CD1c-positive myeloid dendritic cell (primary cell): ENCODE data around the gene BRD3.
"Not testable (repeated sequence)": the region's sequence is repeated elsewhere in the genome, so short reads cannot be mapped to it uniquely, and the experiment has no call there.

Experiments used
- DNase-seq: peaks from one replicate; pipeline ENCODE4 v3.0.0-alpha.2; 2016; ENCODE audit errors: extremely low spot score

Gene BRD3

DNA sequence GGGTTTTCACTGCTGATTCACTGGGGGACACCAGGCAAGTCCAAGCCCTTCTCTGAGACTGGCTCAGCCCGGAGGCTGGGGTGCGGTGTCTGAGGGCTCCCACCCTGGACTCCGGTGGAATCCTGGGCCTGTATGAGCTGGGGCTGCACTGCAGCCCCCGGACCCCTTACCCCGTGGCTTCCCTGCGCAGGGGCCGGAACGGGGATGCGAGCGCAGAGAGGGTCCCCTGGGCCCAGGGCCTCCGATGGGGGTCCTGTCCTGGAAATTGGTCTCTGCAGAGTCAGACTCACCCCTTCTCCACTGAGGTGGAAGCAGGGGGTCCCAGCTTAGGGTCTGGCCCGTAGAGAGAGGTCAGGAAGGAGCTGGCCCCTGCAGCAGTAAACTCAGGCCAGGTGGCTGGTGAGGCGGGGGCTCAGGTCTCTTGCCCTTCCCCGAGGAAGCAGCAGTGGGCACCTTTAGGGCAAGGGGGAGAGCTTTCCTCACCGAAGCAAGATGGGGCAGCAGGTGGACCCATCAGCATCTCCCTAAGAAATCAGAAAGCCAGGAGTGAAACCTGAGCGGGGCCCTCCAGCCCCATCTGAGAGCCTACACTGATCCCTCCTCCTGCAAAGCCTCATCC is 74.1 kb downstream of the BRD3 start:
- no peak for DNase-seq

DNA sequence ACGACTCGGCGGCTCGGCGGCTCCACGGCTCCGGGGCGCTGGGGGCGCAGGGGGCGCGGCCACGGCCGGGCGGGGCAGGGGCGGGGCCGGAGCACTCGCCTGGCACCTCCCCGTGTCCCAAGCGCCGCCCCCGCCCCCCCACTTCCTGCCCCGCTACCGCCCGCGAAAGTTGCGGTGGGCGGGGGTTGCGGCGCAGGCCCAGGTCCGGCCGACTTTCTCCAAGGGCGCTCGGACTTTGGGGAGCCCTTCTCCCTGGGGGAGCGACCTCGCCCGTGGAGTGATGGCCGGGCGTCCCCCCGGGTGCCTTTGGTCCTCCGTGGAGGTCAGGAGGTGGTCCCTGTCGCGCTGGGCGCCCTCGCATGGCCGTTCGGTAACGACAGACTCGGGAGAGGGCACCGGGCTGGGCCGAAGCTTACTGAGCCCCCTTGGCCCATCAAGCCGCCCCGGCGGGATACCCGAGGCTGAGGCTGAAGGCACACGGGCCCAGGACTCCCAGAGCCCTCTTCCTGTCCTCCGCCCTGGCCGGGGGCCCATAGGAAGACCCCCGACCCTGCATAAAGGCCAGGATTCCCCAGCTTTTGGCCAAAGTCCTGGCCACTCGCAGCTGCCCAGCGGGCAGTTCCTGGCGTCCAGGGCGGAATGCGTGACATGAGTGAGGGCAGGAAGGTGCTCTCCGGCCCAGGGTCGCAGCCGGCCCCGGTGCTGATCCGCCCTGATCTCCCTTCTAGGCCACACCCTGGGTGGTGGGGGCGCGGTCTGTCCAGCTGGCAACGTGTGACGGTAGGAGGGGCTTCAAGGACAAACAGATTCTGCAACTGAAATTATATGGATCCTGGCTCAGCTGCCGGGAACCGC is 74.8 kb downstream of the BRD3 start:
- DNase-seq, result peak; percentile 83

DNA sequence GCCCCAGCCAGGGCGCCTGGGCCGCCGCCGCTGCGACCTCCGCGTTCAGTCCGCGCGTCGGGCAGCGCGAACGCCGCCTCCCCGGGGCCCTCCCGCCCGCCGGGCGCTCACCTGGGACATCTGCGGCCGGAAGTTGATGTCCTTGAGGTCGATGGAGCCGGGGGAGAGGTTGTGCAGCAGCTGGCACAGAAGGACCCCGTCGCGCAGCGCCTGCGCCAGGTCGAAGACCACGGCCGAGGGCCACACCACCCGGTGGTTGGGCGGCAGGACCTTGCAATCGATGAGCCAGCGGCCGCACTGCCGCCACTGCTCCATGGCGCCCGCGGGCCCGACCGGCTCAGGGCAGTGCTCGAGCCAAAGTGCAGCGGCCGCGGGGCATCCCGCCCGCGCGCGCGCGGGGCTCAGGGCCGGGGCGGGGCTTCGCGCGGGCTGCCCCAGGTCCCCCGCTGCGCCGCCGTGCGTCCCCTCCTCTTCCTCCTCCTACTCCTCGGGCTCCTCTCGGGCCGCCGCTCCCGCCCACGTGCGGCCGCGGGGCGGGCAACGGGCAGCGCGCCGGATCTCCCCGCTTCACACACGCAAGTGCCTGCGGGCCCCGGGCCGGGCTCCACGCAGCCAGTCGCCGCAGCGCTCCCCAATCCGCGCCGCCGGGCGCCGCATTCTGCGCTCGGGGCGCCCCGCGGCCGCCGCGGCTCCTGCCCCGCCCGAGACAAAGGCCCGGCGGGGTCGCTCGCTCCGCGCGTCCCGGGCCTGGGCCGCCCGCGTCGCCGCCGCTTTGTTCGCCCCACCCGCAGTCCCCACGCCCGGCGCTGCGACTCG is 75.7 kb downstream of the BRD3 start, which contains the start of gene VAV2:
Gene VAV2 (minus strand): TSS at position 361 of the 816 bp plus-strand sequence. CDS start 46 bp downstream, at position 315.
- DNase-seq, result peak; percentile 78

DNA sequence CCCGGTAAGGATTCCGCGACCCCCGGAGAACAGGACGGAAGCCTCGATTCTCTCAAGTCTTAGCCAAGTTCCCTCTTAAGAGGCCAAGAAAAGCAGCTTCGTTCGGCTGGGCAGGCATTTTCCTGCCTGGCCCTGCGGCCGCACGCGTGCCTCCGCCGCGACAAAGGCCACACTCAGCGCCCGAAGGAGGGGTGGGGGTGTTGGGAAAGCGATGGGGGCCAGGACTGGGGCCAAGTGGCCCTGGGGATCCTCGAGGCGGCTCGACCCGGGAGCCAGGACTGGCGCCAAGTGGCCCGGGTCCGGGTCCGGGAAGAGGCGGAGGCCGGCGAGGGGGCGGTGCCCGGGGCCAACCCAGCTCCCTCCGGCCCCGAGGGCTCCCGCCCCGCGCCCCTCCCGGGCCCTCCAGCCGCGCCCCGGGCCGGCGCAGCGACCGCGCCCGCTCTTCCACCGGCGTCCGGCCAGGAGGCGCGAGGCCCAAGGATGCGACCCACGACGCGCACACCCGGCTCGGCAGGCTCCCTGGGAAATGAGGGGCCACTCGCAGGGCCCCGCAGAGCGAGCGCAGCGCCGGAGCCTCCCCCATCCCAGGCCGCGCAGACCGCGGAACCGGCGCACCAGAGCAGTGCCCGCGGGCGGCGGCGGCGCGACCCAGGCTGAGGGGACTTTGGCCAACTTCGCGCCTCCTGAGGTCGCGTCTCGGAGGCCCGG is 76.5 kb downstream of the BRD3 start:
- DNase-seq, result peak; percentile 20

DNA sequence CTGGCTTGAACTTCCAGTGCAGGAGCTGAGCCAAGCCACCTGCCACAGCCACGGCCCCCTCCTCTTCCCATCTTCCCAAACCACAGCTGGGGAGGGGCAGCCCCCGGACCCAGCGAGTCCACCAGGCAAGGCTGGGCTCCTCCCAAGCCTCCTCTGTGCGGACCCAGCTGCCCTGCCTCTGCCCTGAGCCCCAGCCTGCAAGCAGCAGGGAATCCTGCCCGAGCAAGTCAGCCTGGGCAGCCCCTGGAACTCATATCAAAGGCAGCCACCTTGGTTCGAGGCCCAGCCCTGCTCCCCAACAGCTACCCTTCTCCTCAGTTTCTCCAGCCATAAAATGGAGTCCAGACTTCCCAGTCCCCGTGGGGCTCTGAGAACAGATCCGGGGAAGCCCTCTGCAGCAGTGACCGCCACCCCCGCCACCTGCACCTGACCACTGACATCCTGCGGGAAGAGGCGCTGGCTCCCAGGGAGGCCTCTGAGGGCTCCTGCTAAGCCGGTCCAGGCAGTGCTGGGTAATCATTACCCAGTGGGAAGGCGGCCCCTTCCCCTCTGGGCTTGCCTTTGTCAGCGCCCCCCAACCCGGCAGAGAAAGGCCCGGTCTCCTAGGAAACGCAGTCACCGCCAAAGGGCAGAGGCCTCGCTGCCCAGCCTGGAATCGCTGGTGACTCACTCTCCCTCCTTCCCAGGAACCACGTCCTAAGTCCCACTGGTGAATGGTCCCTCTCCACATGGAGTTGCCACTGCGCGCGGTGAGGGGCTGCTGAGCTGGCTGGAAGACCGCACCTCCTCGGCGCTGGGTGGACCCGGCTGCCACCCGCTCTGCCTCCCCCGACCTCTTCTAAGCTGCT is 77.2 kb downstream of the BRD3 start:
- peak; percentile 13 for DNase-seq

DNA sequence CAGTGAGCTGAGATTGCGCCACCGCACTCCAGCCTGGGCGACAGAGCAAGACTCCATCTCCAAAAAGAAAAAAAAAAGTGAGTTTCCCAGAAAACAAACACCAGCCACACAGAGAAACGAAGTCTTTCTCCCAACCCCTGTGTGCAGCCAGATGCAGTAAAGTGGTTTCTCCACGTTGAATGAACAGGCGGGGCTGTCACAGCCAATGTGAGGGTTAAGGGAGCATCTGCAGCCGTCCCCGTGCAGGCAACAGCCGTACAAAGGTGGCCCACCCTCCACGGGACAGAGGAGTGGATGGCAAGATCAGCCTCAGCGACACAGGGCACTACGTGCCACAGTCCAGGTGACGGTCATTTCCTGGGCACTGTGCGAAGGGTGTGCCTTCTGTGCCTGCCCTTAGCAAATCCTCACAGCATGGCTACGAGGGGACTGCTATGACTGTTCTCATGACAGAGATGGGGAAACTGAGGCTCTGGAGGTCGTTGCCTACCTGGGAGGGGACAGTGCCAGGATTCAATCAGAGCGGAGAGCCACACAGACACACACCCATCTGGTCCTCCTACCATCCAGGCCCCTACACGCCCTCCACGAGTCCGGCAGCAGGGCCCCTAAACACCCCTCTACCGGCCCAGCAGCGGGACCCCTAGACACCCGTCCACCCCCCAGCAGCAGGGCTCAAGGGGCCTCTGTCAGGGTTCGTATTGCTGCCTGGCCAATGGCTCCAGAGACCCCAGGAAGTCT is 78.0 kb downstream of the BRD3 start:
- DNase-seq, result no peak

DNA sequence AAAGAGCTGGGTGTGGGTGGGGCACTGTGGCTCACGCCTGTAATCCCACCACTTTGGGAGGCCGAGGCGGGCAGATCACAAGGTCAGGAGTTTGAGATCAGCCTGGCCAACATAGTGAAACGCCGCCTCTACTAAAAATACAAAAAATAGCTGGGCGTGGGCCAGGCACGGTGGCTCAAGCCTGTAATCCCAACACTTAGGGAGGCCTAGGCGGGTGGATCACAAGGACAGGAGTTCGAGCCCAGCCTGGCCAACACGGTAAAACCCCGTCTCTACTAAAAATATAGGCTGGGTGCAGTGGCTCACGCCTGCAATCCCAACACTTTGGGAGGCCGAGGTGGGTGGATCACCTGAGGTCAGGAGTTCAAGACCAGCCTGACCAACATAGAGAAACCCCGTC is 79.1 kb downstream of the BRD3 start:
- not testable (repeated sequence) for DNase-seq

DNA sequence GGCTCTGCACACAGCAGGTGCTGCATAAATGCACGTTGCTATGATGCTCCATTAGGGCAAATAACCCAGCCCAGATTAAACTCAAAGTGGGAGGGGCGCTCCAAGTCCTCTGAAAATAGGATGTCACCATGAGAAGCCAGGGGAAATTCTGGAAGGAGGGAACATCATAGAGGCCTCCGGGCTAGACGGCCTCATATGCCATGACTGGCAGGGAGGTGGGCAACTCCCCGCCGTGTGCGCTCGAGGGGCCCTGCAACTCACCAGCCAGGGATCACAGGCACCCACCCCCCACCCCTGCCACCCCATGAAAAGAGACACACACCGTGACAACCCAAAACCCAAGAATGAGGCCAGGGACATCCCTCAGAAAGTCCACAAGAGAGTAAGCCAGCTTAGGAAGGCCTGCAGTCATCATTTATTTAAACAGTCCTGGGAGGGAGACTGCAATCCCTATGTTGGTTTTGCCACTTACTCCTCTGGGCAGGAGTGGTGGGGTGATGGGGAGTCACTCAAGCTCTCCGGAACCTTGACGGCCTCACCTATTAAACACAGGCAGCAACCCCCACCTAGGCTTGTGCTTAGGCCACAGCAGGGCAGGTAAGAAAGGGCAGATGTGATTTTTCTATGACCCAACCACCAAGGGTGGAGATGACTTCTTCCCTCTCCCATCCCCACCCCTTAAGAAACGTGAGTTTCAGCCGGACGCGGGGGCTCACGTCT is 79.7 kb downstream of the BRD3 start:
- no peak for DNase-seq

DNA sequence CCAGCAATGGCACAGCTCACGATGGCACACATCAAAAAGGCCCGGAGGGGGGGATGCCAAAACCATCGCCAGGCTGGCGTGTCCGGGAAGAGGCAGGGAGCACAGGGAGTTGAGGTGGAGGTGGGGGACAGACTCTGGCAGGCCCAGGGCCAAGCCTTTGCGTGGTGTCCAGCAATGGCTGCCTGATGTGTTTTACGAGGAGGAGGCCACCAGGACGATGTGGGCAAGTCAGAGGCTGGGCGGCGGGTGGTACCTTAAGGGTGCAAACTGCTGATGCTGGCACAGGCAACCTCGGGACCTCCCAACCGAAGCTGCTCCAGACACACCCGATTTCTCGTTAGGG is 80.4 kb downstream of the BRD3 start:
- DNase-seq, result no peak

DNA sequence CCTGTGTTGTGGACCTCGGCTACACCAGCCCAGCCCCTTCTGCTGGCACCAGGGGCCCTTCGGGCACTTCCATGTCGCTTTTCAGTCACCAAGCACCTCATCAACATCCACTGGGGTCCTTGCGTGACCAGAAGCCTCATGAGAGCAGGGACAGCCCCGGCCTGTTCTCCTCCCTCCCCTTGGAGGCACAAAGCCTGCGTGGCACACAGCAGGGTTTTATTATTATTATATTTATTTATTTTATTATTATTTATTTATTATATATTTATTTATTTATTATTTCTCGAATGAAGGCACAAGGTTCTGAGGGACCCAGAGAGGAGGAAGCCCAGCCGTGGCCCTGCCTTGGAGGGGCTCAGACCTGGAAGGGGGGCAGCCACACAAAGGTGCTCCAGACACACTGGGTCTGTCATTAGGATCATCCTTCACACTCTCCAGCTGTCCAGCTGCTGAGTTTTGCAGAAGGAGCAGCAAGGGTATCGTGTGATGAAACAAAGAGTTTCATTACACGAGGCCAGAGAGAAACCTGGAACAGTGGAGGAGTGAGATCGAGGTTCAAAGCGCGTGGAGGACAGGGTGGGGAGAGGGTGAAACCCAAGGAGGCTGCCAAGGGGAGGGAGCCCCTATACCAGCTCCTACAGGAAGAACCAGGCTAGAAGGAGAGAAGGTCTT is 80.9 kb downstream of the BRD3 start:
- DNase-seq, result no peak

DNA sequence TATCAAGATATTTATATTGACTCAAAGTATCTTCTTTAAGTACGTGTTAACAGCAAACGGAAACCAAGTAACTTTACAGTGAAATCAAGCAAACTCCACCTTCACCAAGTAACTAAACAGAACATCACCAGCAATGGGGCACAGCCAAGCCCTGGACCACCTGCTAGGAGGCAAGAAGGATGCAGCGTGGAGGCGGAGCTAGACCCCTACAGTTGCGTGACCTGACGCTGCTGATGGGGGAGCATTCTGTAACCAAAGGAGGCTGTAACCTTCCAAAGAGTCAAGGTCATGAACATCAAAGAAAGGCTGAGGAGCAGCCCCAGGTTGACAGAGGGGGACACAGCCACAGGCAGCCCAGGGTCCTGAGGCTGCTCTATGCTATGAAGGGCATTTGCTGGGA is 81.8 kb downstream of the BRD3 start:
- no peak for DNase-seq

DNA sequence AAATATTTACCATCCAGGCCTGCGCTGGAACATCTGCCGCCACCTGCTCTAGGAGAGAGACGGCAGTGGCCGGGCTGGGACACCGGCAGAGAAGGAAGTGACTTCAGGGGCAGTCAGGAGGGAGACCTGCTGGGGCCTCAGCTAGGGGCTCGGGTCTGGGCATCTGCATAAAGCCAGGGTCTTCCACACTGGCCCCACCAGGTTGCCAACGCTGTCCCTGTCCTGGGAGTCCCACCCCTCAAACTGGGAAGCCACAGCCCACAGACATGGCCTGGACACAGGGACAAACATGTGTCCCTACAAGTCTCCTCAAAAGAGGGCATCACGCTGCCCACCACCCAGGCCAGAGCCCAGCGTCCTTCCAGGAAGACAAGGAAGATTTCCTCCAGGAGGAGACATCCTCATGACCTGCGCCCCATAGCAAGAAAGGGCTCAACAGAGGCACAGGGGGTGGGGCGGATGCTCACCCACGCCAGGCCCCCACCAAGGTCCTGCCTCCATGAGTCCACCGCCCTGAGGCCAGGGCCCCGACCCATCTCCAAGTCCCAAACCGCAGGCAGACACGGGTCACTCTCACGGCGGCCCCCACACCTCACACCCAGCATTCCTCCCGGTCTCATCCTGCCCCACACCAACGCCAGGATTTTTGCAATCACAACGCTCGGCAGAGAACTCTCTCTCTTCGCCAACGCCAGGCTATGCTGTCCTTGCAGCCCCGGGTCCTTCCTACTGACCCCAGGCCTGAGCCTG is 84.7 kb downstream of the BRD3 start:
- DNase-seq, result no peak

DNA sequence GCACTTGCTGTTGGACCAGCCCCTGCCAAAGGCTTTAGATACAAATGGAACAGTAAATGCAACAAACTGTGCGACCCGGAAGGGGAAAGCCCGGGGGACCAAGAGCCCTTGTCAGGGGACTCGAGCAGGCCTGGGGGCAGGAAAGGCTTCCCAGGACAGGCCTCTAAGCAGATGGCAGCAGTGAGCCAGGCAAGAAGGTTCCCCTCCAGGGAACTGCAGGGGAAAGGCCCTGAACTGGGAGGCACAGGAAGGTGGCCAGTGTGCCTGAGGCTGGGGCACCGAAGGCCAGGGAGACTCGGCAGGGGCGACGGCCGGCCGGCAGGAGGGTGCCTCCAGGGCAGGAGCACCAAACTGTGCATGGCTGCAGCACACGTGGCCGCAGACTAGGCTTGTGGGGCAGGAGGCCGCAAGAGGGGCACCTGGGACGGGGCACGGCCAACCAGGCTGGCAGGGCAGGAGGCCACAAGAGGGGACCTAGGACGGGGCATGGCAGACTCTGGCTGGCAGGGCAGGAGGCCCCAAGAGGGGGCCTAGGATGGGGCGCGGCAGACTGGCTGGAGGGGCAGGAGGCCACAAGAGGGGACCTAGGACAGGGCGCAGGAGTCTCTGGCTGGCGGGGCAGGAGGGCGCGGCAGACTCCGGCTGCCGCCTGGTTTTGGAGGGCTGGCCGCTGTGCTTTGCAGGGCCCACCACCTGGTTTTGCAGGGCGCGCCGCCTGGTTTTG is 85.7 kb downstream of the BRD3 start:
- DNase-seq, result no peak

DNA sequence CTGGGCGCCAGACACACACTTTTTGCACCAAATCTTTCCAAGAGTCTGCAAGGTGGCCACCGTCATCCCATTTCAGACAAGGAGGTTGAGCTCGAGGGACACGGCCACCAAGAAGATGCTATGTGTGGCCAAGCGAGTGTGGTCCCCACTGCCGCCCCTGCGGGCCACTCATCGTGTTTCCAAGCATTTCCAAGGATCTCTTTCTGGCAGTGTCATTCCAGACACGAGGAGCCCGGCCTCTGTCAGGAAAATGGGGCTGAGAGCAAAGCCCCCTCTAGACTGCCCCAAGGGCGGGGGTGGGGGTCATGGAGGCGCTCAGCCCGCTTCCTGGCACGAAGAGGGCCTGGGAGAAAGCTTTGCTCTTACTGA is 86.3 kb downstream of the BRD3 start:
- DNase-seq, result no peak

DNA sequence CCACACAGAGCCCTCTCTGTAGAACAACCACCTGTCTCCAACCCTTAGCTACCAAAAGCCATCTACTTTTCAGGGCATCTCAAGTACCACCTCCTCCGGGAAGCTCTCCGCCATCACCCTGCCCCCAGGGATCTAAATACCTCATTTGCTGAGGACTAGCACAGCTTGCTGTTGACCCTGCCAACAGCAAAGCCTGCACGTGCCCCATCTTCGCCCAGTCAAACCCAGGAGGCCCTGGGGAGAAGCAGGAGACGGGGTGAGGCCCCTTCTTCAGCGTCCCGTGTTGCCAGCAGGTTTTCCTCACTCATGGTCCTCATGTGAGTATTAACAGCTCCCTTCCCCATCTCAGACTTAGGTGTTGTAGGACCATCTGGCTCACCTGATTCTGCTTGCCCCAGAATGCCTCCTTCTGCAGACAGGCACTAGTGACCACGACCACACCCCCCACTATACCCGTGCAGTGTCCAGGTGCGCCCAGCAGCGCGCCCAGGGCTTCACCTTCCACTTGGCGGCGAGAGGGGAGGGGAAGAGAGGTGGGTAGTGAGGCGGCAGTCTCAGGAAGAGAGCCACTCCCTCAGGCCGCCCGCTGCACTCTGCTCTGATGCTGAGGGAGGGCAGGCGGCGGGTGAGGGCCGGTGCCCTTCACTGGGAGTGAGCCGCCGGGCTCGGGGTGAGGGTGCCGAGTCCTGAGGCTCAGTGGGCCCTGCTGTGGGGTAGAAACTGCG is 86.8 kb downstream of the BRD3 start:
- DNase-seq, result no peak
